ENCODE results near the gene PDGFRB.

The PDGFRB gene

GRCh38 chr5:150173161-150173560 lies 17.5 kb upstream of the PDGFRB start:
- no peak overlapping the region for H3K27ac ChIP-seq
- TF ChIP-seq, protein P1, sequence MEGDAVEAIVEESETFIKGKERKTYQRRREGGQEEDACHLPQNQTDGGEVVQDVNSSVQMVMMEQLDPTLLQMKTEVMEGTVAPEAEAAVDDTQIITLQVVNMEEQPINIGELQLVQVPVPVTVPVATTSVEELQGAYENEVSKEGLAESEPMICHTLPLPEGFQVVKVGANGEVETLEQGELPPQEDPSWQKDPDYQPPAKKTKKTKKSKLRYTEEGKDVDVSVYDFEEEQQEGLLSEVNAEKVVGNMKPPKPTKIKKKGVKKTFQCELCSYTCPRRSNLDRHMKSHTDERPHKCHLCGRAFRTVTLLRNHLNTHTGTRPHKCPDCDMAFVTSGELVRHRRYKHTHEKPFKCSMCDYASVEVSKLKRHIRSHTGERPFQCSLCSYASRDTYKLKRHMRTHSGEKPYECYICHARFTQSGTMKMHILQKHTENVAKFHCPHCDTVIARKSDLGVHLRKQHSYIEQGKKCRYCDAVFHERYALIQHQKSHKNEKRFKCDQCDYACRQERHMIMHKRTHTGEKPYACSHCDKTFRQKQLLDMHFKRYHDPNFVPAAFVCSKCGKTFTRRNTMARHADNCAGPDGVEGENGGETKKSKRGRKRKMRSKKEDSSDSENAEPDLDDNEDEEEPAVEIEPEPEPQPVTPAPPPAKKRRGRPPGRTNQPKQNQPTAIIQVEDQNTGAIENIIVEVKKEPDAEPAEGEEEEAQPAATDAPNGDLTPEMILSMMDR (IDR thresholded peaks at IDR 0.05): no peak

DNA sequence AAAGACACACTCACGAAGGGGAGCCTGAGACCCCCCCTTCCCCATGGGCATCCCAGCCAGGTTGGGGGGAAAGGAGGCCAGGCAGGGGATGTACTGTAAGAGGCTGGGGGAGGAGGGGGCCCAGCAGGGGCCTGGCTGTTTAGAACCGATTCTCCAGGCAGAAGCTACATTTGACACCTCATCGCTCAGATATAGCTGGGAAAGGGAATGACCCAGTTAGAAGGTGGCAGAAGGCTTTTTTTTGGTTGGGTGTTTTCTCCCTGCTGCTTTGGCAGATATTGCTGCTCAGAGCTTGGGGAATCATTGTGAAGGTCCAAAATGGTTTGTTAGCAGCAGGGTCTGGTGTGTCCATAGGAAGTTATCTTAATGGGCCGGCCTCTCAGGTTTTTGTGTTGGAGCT lies 16.9 kb upstream of the PDGFRB start:
- Histone ChIP-seq H3K36me3 (no peaks in the 10 kb centered on the region), H3K4me1 (peaks cover 0 to 26% (median 22%) of the 10 kb centered on the region in 4 donors), H3K27me3 (no peaks in the 10 kb centered on the region), H3K4me3 (no peak overlapping the region), H3K27ac (no peak overlapping the region), H3K9me3 (no peaks in the 10 kb centered on the region)
- TF ChIP-seq, protein P1 (IDR thresholded peaks at IDR 0.05): no peak
- DNase-seq: no peak
- intact Hi-C loops (cut with DNase I; ENCODE audit: low total_unique reads): no loop called here

More at GRCh38 chr5:150173161-150173560, 17.5 kb upstream of the PDGFRB start:
- Histone ChIP-seq H3K36me3 (no peaks in the 10 kb centered on the region), H3K4me3 (no peak overlapping the region), H3K4me1 (peaks cover 0 to 28% (median 22%) of the 10 kb centered on the region in 4 donors), H3K9me3 (no peaks in the 10 kb centered on the region), H3K27me3 (no peaks in the 10 kb centered on the region)
- no peak for DNase-seq
- intact Hi-C loops (cut with DNase I; ENCODE audit: low total_unique reads): no loop called here

DNA sequence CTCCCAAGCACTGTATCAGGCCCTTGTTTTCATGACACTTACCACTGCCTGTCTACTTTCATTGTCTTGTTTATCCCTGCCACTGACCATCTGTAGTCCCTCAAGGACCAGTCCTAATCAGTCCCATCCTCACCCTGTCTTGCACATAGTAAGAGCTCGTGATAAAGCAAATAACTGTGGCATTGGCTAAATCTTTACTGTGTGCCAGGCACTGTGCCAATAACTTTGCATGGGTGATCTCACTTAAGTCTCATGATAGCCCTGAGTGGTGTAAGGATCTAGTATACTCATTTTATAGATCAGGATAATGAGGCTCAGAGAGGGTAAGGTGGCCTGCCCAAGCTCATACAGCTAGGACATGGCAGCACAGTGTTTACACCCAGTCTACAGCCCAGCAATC lies 16.5 kb upstream of the PDGFRB start:
- no peak overlapping the region for H3K27ac ChIP-seq
- no peaks in the 10 kb centered on the region for H3K36me3 ChIP-seq
- intact Hi-C loops (cut with DNase I; ENCODE audit: low total_unique reads): no loop called here
- H3K27me3 ChIP-seq: no peaks in the 10 kb centered on the region
- TF ChIP-seq, protein P1 (IDR thresholded peaks at IDR 0.05): no peak
- H3K4me1 ChIP-seq: peaks cover 0 to 22% (median 18%) of the 10 kb centered on the region in 4 donors
- no peak overlapping the region for H3K4me3 ChIP-seq
- H3K9me3 ChIP-seq: no peaks in the 10 kb centered on the region
- DNase-seq: no peak

DNA sequence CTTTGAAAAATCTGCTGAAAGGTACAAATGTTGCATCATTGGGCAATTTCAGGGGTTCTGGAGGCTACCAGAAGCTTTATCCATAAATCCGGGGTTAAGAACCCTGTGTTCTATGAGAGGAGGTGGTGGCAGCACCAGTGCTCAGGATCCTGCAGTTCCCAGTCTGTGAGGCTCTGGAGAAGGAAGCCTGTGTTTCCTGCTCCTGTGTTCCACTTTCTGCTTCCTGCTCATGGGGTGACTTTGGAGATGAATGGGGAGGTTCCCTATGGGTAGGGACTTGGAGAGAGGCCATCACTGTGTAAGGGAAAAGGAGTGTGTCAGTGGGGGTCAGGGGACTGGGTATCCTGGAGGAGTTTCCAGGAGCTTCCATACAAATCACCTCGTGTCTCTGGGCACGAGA lies 13.2 kb upstream of the PDGFRB start:
- H3K36me3 ChIP-seq: no peaks in the 10 kb centered on the region
- no peak for DNase-seq
- TF ChIP-seq, protein P1 (IDR thresholded peaks at IDR 0.05): no peak
- H3K27me3 ChIP-seq: peaks cover 0 to 7% of the 10 kb centered on the region in 2 donors
- intact Hi-C loops (cut with DNase I; ENCODE audit: low total_unique reads): no loop called here
- no peak overlapping the region for H3K27ac ChIP-seq
- H3K9me3 ChIP-seq: no peaks in the 10 kb centered on the region
- no peak overlapping the region for H3K4me3 ChIP-seq
- peaks cover 0 to 15% (median 5%) of the 10 kb centered on the region in 4 donors for H3K4me1 ChIP-seq

DNA sequence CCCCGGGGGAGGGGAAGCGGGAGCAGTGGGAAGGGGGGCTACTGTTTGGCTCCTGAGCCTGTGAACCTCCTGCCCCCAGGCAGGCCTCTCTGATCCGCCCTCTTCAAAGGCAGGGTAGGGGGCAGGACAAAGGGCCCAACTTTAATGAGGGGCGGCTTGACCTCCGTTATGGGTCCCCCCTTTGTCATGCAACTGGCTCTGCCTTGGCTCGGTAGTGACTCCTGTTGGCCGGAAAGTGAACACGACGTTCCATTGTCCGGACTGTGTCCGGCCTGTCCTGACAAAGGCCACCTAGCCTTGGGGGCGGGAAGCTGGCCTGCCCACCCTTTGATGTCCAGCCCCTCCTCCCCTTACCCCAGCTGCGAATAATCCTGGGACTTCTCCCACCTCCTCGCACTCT lies 12.3 kb upstream of the PDGFRB start:
- Histone ChIP-seq H3K27me3 (peaks cover 0 to 7% of the 10 kb centered on the region in 2 donors), H3K4me3 (no peak overlapping the region), H3K36me3 (no peaks in the 10 kb centered on the region), H3K27ac (no peak overlapping the region), H3K4me1 (peaks cover 0 to 23% (median 14%) of the 10 kb centered on the region in 4 donors), H3K9me3 (no peaks in the 10 kb centered on the region)
- TF ChIP-seq, protein P1 (IDR thresholded peaks at IDR 0.05): no peak
- no peak for DNase-seq
- intact Hi-C loops (cut with DNase I; ENCODE audit: low total_unique reads): no loop called here

- H3K4me3 ChIP-seq: no peak overlapping the region
- no peaks in the 10 kb centered on the region for H3K36me3 ChIP-seq
- intact Hi-C loops (cut with DNase I; ENCODE audit: low total_unique reads): no loop called here
- TF ChIP-seq, protein P1 (IDR thresholded peaks at IDR 0.05): no peak
- no peak overlapping the region for H3K27ac ChIP-seq
- H3K9me3 ChIP-seq: no peaks in the 10 kb centered on the region
- peaks cover 0 to 7% of the 10 kb centered on the region in 2 donors for H3K27me3 ChIP-seq
- DNase-seq: no peak
- H3K4me1 ChIP-seq: peaks cover 0 to 23% (median 14%) of the 10 kb centered on the region in 4 donors
These were observed 11.8 kb upstream of the PDGFRB start for GRCh38 chr5:150167512-150167850.
